AG04450 (cell line): ENCODE results near the gene KAT7. TPM values are rescaled to one million over a fixed set of nuclear protein-coding genes. Genes with fewer than 3 reads are reported as not detected.

Experiments used
- CTCF ChIA-PET: fragments of 300-600, 350-600 bp; formaldehyde crosslinking; extraction: SDS; loops from one replicate; lab custom pipeline; 2022; ENCODE audit warnings: antibody characterized with exemption, inconsistent platforms; lab: Charles Lee
- POLR2A ChIA-PET: fragments of 350-600 bp; formaldehyde crosslinking; extraction: SDS; loops from one replicate; lab custom pipeline; 2021; ENCODE audit warnings: antibody characterized with exemption, inconsistent platforms; lab: Yijun Ruan, JAX
- DNase-seq: peaks from one replicate; pipeline ENCODE4 v3.0.0-alpha.2; 2011; ENCODE audit warnings: low read depth, low spot score
- H3K27ac ChIP-seq: one replicate; pipeline ENCODE4 v1.5.1; 2012; ENCODE audit warnings: low read depth, low read length, control low read depth
- H3K27me3 ChIP-seq: one replicate; pipeline ENCODE4 v1.6.0; 2012; ENCODE audit warnings: low read length; ENCODE audit not compliant: control insufficient read depth, insufficient read depth
- H3K4me3 ChIP-seq: 2 replicates; pipeline ENCODE4 v1.5.1; 2011; ENCODE audit warnings: mild to moderate bottlenecking, low read depth, low read length, control low read depth
- H3K9me3 ChIP-seq: 2 replicates; pipeline ENCODE4 v1.5.1; 2012; ENCODE audit warnings: low read length; ENCODE audit not compliant: control insufficient read depth, insufficient read depth
- polyA plus RNA-seq: library from polyadenylated mRNA; depleted of rRNA; stranded (reverse); fragments of >200 nt; gene quantifications from 2 replicates; pipeline ENCODE4 v1.2.3, GENCODE V29; 2011
- TF ChIP-seq, protein P1 (sequence below): IDR thresholded peaks from 2 replicates; pipeline ENCODE4 v1.5.1; 2011; ENCODE audit warnings: low read depth, low read length, control low read depth, inconsistent platforms

KAT7 gene
- polyA plus RNA-seq, 1 experiment, result 27.0 TPM

DNA sequence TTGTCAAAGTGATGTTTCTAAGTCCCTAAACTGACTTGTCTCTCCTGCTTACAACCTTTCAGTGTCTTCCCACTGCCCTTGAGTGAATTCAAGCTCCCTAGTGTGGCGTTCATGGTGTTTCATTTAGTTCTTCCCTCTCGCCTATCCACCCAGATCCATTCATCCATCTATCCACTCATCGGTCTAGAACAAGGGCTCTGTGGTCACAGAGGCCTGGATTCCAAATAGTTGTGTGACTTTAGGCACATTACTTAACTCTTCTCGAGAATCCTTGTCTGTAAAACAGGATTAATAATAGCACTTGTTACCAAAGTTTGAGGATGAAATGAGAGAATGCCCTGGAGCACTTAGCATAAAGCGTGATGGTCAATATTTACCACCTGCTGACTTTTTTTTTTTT is 60.3 kb downstream of the KAT7 start:
- CTCF ChIA-PET, result interaction anchor here (2.3 kb wide), 1 partner anchor 149 kb away, joined by 25 read pairs; no protein-coding TSS in a partner anchor

DNA sequence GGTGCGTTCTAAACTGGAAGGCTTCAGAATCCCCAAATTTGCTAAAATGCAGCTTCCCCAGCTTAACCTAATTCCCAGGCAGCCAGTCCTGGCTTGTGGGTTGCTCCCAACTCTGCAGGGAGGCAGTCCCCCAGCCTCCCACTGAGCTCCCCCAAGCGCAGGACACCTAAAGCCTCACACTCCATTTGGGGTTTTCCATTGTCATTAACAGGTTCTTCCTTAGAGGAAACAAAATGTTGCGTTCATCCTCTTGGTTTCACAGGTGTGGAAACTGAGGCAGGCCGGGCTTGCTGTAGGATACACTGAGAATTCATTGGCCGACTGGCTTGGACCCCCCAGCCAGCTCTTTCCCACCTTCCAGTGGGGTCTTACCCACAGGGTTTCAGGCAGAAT is 61.7 kb downstream of the KAT7 start:
- no peak for DNase-seq
- peaks cover 19% of the 10 kb centered on the region for H3K27me3 ChIP-seq
- POLR2A ChIA-PET, result no interaction called here
- no peak overlapping the region for H3K4me3 ChIP-seq
- TF ChIP-seq, protein P1, sequence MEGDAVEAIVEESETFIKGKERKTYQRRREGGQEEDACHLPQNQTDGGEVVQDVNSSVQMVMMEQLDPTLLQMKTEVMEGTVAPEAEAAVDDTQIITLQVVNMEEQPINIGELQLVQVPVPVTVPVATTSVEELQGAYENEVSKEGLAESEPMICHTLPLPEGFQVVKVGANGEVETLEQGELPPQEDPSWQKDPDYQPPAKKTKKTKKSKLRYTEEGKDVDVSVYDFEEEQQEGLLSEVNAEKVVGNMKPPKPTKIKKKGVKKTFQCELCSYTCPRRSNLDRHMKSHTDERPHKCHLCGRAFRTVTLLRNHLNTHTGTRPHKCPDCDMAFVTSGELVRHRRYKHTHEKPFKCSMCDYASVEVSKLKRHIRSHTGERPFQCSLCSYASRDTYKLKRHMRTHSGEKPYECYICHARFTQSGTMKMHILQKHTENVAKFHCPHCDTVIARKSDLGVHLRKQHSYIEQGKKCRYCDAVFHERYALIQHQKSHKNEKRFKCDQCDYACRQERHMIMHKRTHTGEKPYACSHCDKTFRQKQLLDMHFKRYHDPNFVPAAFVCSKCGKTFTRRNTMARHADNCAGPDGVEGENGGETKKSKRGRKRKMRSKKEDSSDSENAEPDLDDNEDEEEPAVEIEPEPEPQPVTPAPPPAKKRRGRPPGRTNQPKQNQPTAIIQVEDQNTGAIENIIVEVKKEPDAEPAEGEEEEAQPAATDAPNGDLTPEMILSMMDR, result no peak
- no peak overlapping the region for H3K27ac ChIP-seq
- CTCF ChIA-PET, result interaction anchor here (0.8 to 2.3 kb wide), 2 partner anchors 147 to 280 kb away, joined by 4 to 25 read pairs; no protein-coding TSS in a partner anchor
- no peaks in the 10 kb centered on the region; the same call in 1 of the 2 replicates for H3K9me3 ChIP-seq

More for the DNA sequence above, 60.3 kb downstream of the KAT7 start:
- Histone ChIP-seq H3K27ac (no peak overlapping the region), H3K9me3 (no peaks in the 10 kb centered on the region; the same call in 1 of the 2 replicates), H3K27me3 (peaks cover 12% of the 10 kb centered on the region), H3K4me3 (no peak overlapping the region)
- POLR2A ChIA-PET, result no interaction called here
- DNase-seq, result no peak
- TF ChIP-seq, protein P1, result no peak

DNA sequence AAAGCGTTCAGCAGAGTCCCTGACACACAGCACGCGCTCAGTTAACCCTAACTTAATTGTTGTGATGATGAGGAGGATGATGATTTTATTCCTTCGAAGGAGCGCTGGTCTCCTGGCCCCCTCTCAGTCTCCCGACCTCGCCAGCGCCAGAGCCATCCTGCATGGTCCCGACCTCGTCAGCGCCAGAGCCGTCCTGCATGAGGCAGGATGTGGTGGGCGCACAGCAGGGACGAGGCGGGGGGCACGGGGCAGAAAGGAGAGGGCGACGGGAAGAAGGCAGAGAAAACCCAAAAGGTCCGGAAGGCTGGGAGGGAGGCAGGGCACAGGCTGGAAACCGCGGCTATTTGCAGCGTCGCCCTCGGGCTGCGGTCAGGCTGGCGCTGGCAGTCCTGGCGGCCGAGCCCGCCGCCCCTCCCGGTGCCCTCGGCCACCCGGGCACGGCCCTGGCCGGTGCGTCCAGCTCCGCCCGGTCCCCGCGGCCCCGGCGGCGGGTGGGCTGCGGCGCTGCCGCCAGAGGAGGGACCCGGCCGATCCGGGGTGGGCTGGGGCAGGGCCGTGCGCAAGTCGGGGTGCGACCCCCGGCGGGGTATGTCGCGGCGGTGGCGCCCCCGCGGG is 62.4 kb downstream of the KAT7 start:
- peak overlapping the region; percentile 63 for H3K4me3 ChIP-seq
- TF ChIP-seq, protein P1, result no peak
- DNase-seq, result no peak
- ChIA-PET CTCF (interaction anchor here (1.4 to 2.3 kb wide), 5 partner anchors 140 to 283 kb away, joined by 3 to 25 read pairs (median 6); no protein-coding TSS in a partner anchor), POLR2A (interaction anchor here (0.5 kb wide), 1 partner anchor 174 kb away, joined by 3 read pairs; no protein-coding TSS in a partner anchor)
- no peak overlapping the region for H3K27ac ChIP-seq
- H3K27me3 ChIP-seq, result peaks cover 19% of the 10 kb centered on the region
- no peaks in the 10 kb centered on the region; the same call in 1 of the 2 replicates for H3K9me3 ChIP-seq

DNA sequence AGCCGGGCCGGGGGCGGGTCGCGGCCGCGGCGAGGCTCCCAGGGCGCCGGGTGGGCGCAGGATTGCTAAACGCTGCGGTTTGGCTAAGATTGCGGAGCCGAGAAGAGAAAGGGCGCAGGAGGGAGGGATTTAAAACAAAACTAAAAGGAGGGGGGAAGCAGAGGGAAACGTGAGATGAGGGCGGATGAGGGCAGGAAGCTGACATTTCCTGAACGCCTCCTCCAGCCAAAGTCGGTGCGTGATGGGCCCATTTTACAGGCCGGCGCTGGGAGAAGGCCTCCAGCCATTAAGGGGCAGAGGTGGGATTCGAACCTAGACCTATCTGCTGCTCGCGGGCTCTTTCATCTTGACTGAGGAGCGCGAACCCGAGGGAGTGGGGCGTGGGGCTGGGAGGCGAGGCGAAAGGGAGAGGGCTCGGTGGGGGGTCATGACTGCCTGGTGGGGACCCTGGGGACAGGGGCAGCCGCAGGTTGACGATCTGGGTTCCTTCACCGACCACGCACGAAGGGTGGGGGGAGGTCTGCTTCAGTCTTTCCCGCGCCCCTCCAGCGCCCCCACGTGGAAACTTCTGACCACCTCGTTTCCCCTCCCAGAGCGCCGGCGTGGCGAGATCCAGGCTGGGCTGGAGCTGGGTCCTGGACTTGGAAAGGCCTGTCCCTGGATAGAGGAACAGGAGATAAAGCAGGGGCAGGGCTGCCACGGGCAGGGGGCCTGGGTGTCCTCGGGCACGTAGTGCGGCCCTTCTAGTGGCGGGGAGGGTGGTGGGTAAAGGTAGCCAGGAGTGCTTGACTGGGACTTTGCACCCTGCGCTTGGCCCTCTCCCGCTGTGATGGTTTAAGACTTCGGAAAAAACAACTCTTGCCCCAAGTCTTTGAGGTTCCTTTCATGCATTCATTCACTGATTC is 63.2 kb downstream of the KAT7 start:
- ChIA-PET POLR2A (interaction anchor here (0.7 kb wide), 1 partner anchor 174 kb away, joined by 3 read pairs; no protein-coding TSS in a partner anchor), CTCF (interaction anchor here (0.6 to 1.8 kb wide), 10 partner anchors 141 to 294 kb away, joined by 3 to 8 read pairs (median 4); partner anchors contain the start of gene SLC35B1)
- Histone ChIP-seq H3K27ac (no peak overlapping the region), H3K4me3 (peak overlapping the region; percentile 63), H3K27me3 (peaks cover 19% of the 10 kb centered on the region), H3K9me3 (no peaks in the 10 kb centered on the region; the same call in 1 of the 2 replicates)
- DNase-seq, result peak; percentile 15
- TF ChIP-seq, protein P1, result peak; percentile 78
